Measurements from ENCODE around the gene ATP10D. TPM values are rescaled to one million over a fixed set of nuclear protein-coding genes. Genes with fewer than 3 reads are reported as not detected.

Gene ATP10D
- total and polyA plus RNA-seq, 2 donors (not counting 3 experiments of a cell fraction or from before 2014, with no cell fraction given), result 34.1 to 40.2 TPM

GRCh38 chr4:47538111-47538824 is 53.2 kb downstream of the ATP10D start:
- intact Hi-C loops (cut with micrococcal nuclease) (no loop called here), dilution Hi-C loops (cut with MboI; ENCODE audit: extremely low pct_ligation_motif_present, low sequenced_read_pairs) (no loop called here)
- no peak overlapping the region for H3K9ac ChIP-seq (replicated peaks; ENCODE audit: extremely low read depth, insufficient read depth, low read length)
- H4K20me1 ChIP-seq (replicated peaks; ENCODE audit: control insufficient read depth, extremely low read depth, insufficient read depth, low read length), result no peaks in the 10 kb centered on the region
- ChIA-PET CTCF (no interaction called here), POLR2A (no interaction called here)
- no peak overlapping the region for H3K27ac ChIP-seq (ENCODE audit: insufficient read depth, low read depth, low read length)
- FAIRE-seq (no peak), DNase-seq (ENCODE audit: low read depth, low spot score) (no peak)
- no peaks in the 10 kb centered on the region for H3K27me3 ChIP-seq (ENCODE audit: control insufficient read depth in 2 of 2, insufficient read depth in 2 of 2, low read length in 2 of 2)
- no peak overlapping the region for H2AFZ ChIP-seq (ENCODE audit: low read depth, low read length)
- no peaks in the 10 kb centered on the region for H3K9me3 ChIP-seq (replicated peaks; ENCODE audit: control insufficient read depth, insufficient read depth, low read length)
- TF ChIP-seq MAX (IDR thresholded peaks at IDR 0.05; ENCODE audit: insufficient read depth, insufficient read length) (no peak), FOS (IDR thresholded peaks at IDR 0.05; ENCODE audit: borderline replicate concordance, insufficient read depth, low read length) (no peak), MYC (IDR thresholded peaks at IDR 0.05; ENCODE audit: low read depth, low read length) (no peak), GATA2 (IDR thresholded peaks at IDR 0.05; ENCODE audit: insufficient read depth, insufficient read length, low read depth, low read length) (no peak), CTCF (IDR thresholded peaks at IDR 0.05; ENCODE audit: extremely low read depth in 1 of 2, insufficient read depth in 1 of 2, low read depth in 1 of 2, low read length in 2 of 2) (no peak), POLR2AphosphoS5 (IDR thresholded peaks at IDR 0.05; ENCODE audit: insufficient read depth, low read depth, low read length) (no peak), EZH2 (IDR thresholded peaks at IDR 0.05; ENCODE audit: borderline replicate concordance, low read depth, low read length, severe bottlenecking) (no peak), JUN (IDR thresholded peaks at IDR 0.05; ENCODE audit: borderline replicate concordance, insufficient read depth, insufficient read length, low read depth) (no peak), POLR2A (IDR thresholded peaks at IDR 0.05; ENCODE audit: low read depth, low read length) (no peak)
- H3K4me2 ChIP-seq (ENCODE audit: insufficient read depth, low read length), result no peak overlapping the region
- H3K36me3 ChIP-seq (ENCODE audit: control insufficient read depth in 2 of 2, extremely low read depth in 1 of 2, insufficient read depth in 2 of 2, low read length in 2 of 2), result no peaks in the 10 kb centered on the region
- no peaks in the 10 kb centered on the region for H3K79me2 ChIP-seq (ENCODE audit: control insufficient read depth, insufficient read depth, low read length)
- H3K9me1 ChIP-seq (replicated peaks; ENCODE audit: control insufficient read depth, extremely low read depth, insufficient read depth, low read length), result no peaks in the 10 kb centered on the region
- BruUV-seq (replicated peaks), result no TSS peak
- no peak overlapping the region for H3K4me3 ChIP-seq (replicated peaks in 1 of 3; ENCODE audit: insufficient read depth in 1 of 3, low read depth in 1 of 3, low read length in 3 of 3)
- peaks cover 11% of the 10 kb centered on the region for H3K4me1 ChIP-seq (ENCODE audit: control insufficient read depth, extremely low read depth, insufficient read depth, low read length)
